Keratinocyte (primary cell): ENCODE measurements around the gene TEAD3.

Experiments used
- EZH2 ChIP-seq: IDR thresholded peaks from one replicate; pipeline ENCODE4 v1.6.1; 2012; ENCODE audit warnings: inconsistent platforms, mild to moderate bottlenecking, low read length, moderate library complexity
- TF ChIP-seq, protein P1 (sequence below), 3 experiments: IDR thresholded peaks in 1 of 3; conservative IDR thresholded peaks in 1 of 3; optimal IDR thresholded peaks in 1 of 3; 2 replicates in 2 of 3; 3 replicates in 1 of 3; pipeline versions ENCODE3 to v1.5.1; 2011; ENCODE audit warnings: low read length in 3 of 3, mild to moderate bottlenecking in 3 of 3, moderate library complexity in 2 of 3, control low read depth in 1 of 3, inconsistent platforms in 1 of 3; ENCODE audit not compliant: insufficient read depth in 2 of 3; ENCODE audit errors: extremely low read depth in 1 of 3

DNA sequence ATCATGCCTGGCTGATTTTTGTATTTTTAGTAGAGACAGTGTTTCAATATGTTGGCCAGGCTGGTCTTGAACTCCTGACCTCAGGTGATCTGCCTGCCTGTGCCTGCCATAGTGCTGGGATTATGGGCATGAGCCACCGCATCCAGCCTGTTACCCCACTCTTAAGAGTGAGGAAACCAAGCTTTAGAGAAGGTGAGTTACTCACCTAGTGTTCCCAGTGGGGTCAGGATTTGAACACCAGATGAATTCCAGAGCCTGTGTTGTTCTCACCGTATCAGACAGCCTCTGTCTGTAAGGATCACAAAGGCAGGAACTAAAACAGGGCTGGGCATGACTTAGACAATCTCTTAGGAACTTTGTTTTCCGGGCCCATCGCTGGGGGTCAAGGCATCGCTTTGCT, 54.2 kb downstream of the TEAD3 start:
- TF ChIP-seq, protein P1, sequence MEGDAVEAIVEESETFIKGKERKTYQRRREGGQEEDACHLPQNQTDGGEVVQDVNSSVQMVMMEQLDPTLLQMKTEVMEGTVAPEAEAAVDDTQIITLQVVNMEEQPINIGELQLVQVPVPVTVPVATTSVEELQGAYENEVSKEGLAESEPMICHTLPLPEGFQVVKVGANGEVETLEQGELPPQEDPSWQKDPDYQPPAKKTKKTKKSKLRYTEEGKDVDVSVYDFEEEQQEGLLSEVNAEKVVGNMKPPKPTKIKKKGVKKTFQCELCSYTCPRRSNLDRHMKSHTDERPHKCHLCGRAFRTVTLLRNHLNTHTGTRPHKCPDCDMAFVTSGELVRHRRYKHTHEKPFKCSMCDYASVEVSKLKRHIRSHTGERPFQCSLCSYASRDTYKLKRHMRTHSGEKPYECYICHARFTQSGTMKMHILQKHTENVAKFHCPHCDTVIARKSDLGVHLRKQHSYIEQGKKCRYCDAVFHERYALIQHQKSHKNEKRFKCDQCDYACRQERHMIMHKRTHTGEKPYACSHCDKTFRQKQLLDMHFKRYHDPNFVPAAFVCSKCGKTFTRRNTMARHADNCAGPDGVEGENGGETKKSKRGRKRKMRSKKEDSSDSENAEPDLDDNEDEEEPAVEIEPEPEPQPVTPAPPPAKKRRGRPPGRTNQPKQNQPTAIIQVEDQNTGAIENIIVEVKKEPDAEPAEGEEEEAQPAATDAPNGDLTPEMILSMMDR (optimal IDR thresholded peaks at IDR 0.05 in 1 of 3, IDR thresholded peaks at IDR 0.05 in 1 of 3, conservative IDR thresholded peaks at IDR 0.05 in 1 of 3; ENCODE audit: extremely low read depth in 1 of 3, insufficient read depth in 2 of 3, low read length in 3 of 3) = no peak
- no peak for TF ChIP-seq EZH2
